GM23338 (cell line): Measurements from ENCODE around the gene DOCK2. TPM values are rescaled to one million over a fixed set of nuclear protein-coding genes. Genes with fewer than 3 reads are reported as not detected.
A peak's percentile ranks its signal among the peaks of the same experiment; 100 is the strongest.

ENCODE experiments used
- ATAC-seq: fragments of 200-7000 bp; cut with Tn5 transposase; 3 replicates; pipeline ENCODE4 v1.9.1; 2020
- DNase-seq: peaks from one replicate; pipeline ENCODE4 v3.0.0-alpha.2; 2015; ENCODE audit warnings: low spot score
- H2AFZ ChIP-seq: fragments of 200-600 bp; sonication (generic); 2 replicates; pipeline ENCODE4 v1.8.0; 2016; ENCODE audit warnings: antibody characterized with exemption, mild to moderate bottlenecking, moderate library complexity
- H3F3A ChIP-seq: fragments of 200-600 bp; sonication (generic); replicated peaks from 2 replicates; pipeline ENCODE4 v1.8.0; 2017; ENCODE audit warnings: antibody characterized with exemption, mixed run types, low read depth
- H3K27ac ChIP-seq: fragments of 200-600 bp; sonication (generic); 2 replicates; pipeline ENCODE4 v1.6.1; 2016; ENCODE audit warnings: low read depth
- H3K27me3 ChIP-seq: fragments of 200-600 bp; sonication (generic); 2 replicates; pipeline ENCODE4 v1.8.0; 2016; ENCODE audit warnings: mild to moderate bottlenecking, mixed run types, moderate library complexity; ENCODE audit not compliant: insufficient read depth
- H3K36me3 ChIP-seq: fragments of 200-600 bp; sonication (generic); 2 replicates; pipeline ENCODE4 v1.8.0; 2016; ENCODE audit warnings: mild to moderate bottlenecking; ENCODE audit not compliant: insufficient read depth
- H3K4me1 ChIP-seq: fragments of 200-600 bp; sonication (generic); 2 replicates; pipeline ENCODE4 v1.8.0; 2016; ENCODE audit warnings: mild to moderate bottlenecking, moderate library complexity; ENCODE audit not compliant: insufficient read depth
- H3K4me2 ChIP-seq: fragments of 200-600 bp; sonication (generic); 2 replicates; pipeline ENCODE4 v1.7.1; 2017; ENCODE audit warnings: mixed run types
- H3K4me3 ChIP-seq: fragments of 200-600 bp; sonication (generic); 2 replicates; pipeline ENCODE4 v1.6.1; 2016; ENCODE audit warnings: mixed run types
- H3K79me2 ChIP-seq: fragments of 200-600 bp; sonication (generic); replicated peaks from 2 replicates; pipeline ENCODE4 v1.8.0; 2017; ENCODE audit warnings: mild to moderate bottlenecking; ENCODE audit not compliant: insufficient read depth
- H3K9me2 ChIP-seq: fragments of 200-600 bp; sonication (generic); 2 replicates; pipeline ENCODE4 v1.8.0; 2017; ENCODE audit not compliant: insufficient read depth
- H4K20me1 ChIP-seq: fragments of 200-600 bp; sonication (generic); replicated peaks from 2 replicates; pipeline ENCODE4 v1.8.0; 2017; ENCODE audit warnings: mild to moderate bottlenecking; ENCODE audit not compliant: insufficient read depth
- H3K27ac Mint-ChIP-seq: 2 replicates; pipeline ENCODE4 v1.8.0; 2020; ENCODE audit warnings: inconsistent platforms, mild to moderate bottlenecking, moderate library complexity, mixed read lengths
- H3K27me3 Mint-ChIP-seq: 3 replicates; pipeline ENCODE4 v1.8.0; 2022; ENCODE audit warnings: low read depth, mild to moderate bottlenecking, moderate library complexity, mixed read lengths, inconsistent platforms; ENCODE audit not compliant: insufficient read depth, poor library complexity
- H3K36me3 Mint-ChIP-seq: 3 replicates; pipeline ENCODE4 v1.8.0; 2021; ENCODE audit warnings: low read depth, mild to moderate bottlenecking, inconsistent platforms, moderate library complexity, mixed read lengths
- H3K4me1 Mint-ChIP-seq: 3 replicates; pipeline ENCODE4 v1.8.0; 2020; ENCODE audit warnings: mild to moderate bottlenecking, inconsistent platforms, mixed read lengths
- H3K4me3 Mint-ChIP-seq: 3 replicates; pipeline ENCODE4 v1.8.0; 2021; ENCODE audit warnings: moderate library complexity, mild to moderate bottlenecking, inconsistent platforms, mixed read lengths
- H3K9me3 Mint-ChIP-seq: 3 replicates; pipeline ENCODE4 v1.8.0; 2020; ENCODE audit warnings: moderate library complexity, mild to moderate bottlenecking, inconsistent platforms, mixed read lengths
- ETS1 ChIP-seq: IDR thresholded peaks from 2 replicates; pipeline ENCODE4 v1.6.1; 2016; ENCODE audit warnings: antibody characterized with exemption
- EZH2 ChIP-seq: fragments of 200-600 bp; sonication (generic); IDR thresholded peaks from one replicate; pipeline ENCODE4 v1.8.0; 2017; ENCODE audit warnings: antibody characterized with exemption, mild to moderate bottlenecking, low read depth; ENCODE audit not compliant: unreplicated experiment
- JUNB ChIP-seq: IDR thresholded peaks from one replicate; pipeline ENCODE4 v1.6.1; 2016; ENCODE audit warnings: antibody characterized with exemption; ENCODE audit not compliant: unreplicated experiment
- NANOG ChIP-seq: IDR thresholded peaks from 2 replicates; pipeline ENCODE4 v1.6.1; 2016; ENCODE audit warnings: antibody characterized with exemption, borderline replicate concordance
- POLR2AphosphoS5 ChIP-seq: IDR thresholded peaks from 2 replicates; pipeline ENCODE4 v1.6.1; 2016; ENCODE audit warnings: antibody characterized with exemption, low read depth
- REST ChIP-seq: IDR thresholded peaks from one replicate; pipeline ENCODE4 v1.6.1; 2018; ENCODE audit warnings: antibody characterized with exemption; ENCODE audit not compliant: unreplicated experiment
- ZNF462 ChIP-seq: fragments of 250-450 bp; sonication (Bioruptor Pico); IDR thresholded peaks from 2 replicates; pipeline ENCODE4 v1.5.0; 2020; ENCODE audit warnings: mild to moderate bottlenecking, moderate library complexity
- polyA plus RNA-seq: library from polyadenylated mRNA; unstranded; fragments of >200 nt; fragmentation: Nextera tagmentation; extraction: Ambion mirVana; gene quantifications from 2 replicates; pipeline ENCODE4 v1.2.1, GENCODE V29; 2016
- total RNA-seq: library from RNA; depleted of rRNA; stranded (reverse); fragments of >200 nt; shearing (Covaris generic); gene quantifications from 2 replicates; pipeline ENCODE4 v1.2.3, GENCODE V29; 2014

Gene DOCK2
- total and polyA plus RNA-seq, 2 experiments from 2014 or later, result 3.7 to 9.4 TPM

GRCh38 chr5:169763376-169764017 lies 126.4 kb downstream of the DOCK2 start:
- H3K9me3 Mint-ChIP-seq, result no peaks in the 10 kb centered on the region
- no peaks in the 10 kb centered on the region for H3K36me3 Mint-ChIP-seq
- H3K9me2 ChIP-seq, result no peaks in the 10 kb centered on the region
- no peak for TF ChIP-seq POLR2AphosphoS5
- TF ChIP-seq ZNF462 (CRISPR knock-in tag), result no peak
- no peak for TF ChIP-seq EZH2
- no peak for TF ChIP-seq ETS1
- no peak for TF ChIP-seq NANOG
- TF ChIP-seq REST, result no peak
- TF ChIP-seq JUNB, result no peak
- no peaks in the 10 kb centered on the region for H3F3A ChIP-seq
- no peak overlapping the region for H3K27ac Mint-ChIP-seq
- ATAC-seq (peak; percentile 45; the same call in 2 of the 3 replicates), DNase-seq (no peak)
- no peak overlapping the region for H3K4me2 ChIP-seq
- peaks cover 2% of the 10 kb centered on the region for H3K27me3 Mint-ChIP-seq
- peaks cover 29% of the 10 kb centered on the region for H3K4me1 Mint-ChIP-seq
- H3K4me3 ChIP-seq, result no peak overlapping the region
- H3K27me3 ChIP-seq, result no peaks in the 10 kb centered on the region
- H3K27ac ChIP-seq, result no peak overlapping the region
- H3K36me3 ChIP-seq, result no peaks in the 10 kb centered on the region
- no peak overlapping the region for H3K4me3 Mint-ChIP-seq
- peaks cover 25% of the 10 kb centered on the region for H3K4me1 ChIP-seq
- H4K20me1 ChIP-seq, result 0 out of 2 replicates have a peak, but pooled peaks cover 3% of the 10 kb centered on the region
- H2AFZ ChIP-seq, result no peak overlapping the region
- H3K79me2 ChIP-seq, result no peaks in the 10 kb centered on the region
